Measurements from ENCODE around the gene SNAI3. TPM values are rescaled to one million over a fixed set of nuclear protein-coding genes. Genes with fewer than 3 reads are reported as not detected.

SNAI3 gene
- total RNA-seq, 1 experiment from 2014 or later, result not detected

GRCh38 chr16:88634994-88635670 is 51.2 kb downstream of the SNAI3 start:
- peak; percentile 34 for DNase-seq (ENCODE audit: low read depth)

- DNase-seq (ENCODE audit: low read depth), result peak; percentile 75
Observed at GRCh38 chr16:88634141-88634993, 51.9 kb downstream of the SNAI3 start.

DNA sequence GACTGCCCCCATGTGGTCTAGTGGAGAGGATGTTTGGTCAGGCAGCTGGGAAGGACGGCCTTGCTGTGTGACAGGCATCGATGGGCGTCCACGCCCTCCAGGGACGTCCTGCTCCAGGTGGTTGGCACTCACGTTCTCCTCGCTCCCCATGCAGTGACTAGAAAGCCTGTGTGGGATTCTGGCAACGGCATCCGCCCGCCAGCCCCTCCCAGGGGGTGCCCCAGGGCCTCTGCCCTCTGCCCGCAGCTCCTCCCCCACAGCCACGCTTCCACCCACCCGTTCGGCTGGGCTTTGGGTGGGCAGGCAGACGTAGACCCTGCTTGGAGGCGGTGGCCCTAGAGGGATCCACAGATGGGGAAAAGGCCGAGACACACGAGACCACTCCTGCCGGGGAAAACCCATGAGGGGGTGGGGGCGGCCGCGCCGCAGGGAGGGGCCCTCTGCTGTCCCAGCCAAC is 52.6 kb downstream of the SNAI3 start:
- DNase-seq (ENCODE audit: low read depth), result peak; percentile 42

DNA sequence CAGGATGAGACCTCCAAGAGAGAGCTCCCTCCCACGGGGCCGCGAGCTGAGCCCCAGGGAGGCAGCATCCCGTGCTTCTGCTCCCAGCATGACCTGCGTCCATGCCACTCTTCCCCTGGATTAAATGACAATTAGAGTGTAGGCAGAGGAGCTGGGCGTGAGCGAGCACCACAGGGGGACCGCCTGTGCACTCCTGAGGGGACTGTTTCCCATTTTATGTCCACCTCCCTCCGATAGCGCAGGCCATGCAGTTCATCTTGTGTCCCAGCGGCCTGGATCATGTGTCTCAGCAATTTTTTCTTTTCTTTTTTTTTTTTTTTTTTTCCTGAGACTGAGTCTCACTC is 53.7 kb downstream of the SNAI3 start:
- no peak for DNase-seq (ENCODE audit: low read depth)

- DNase-seq (ENCODE audit: low read depth), result no peak
Observed at GRCh38 chr16:88631920-88632586, 54.3 kb downstream of the SNAI3 start.

DNA sequence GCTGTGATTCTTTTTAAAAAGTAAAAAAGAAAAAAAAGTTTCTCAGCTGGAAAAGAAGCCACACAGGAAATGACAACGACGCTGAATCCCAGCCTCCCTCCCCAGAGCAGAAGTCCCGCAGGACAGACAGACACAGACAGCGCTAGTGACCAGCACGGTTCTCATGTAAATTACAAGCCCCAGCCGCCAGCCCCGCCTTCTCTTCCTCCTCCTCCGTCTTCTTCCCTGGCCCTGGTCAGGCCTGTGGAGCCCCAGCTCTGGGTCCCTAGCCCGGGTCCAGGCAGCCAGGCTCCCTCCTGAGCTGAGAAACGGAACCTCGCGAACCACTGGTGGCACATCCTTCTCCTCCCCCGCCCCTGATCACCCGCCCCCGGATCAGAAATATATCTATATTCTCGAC is 54.9 kb downstream of the SNAI3 start:
- no peak for DNase-seq (ENCODE audit: low read depth)

DNA sequence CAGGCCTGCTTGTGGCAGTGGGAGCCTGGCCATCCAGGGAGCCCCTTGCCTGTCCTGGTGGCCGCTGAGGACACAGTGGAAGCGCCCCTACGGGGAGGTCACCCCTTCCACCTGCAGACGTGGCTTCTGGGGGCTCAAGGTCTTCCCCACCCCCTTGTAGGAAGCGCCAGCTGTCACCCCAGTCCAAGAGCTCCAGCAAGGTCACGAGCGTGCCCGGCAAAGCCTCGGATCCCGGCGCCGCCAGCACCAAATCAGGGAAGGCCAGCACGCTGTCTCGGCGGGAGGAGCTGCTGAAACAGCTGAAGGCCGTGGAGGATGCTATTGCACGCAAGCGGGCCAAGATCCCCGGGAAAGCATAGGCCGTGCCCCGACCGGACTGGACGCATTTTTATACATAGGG is 55.4 kb downstream of the SNAI3 start:
- no peak for DNase-seq (ENCODE audit: low read depth)

DNA sequence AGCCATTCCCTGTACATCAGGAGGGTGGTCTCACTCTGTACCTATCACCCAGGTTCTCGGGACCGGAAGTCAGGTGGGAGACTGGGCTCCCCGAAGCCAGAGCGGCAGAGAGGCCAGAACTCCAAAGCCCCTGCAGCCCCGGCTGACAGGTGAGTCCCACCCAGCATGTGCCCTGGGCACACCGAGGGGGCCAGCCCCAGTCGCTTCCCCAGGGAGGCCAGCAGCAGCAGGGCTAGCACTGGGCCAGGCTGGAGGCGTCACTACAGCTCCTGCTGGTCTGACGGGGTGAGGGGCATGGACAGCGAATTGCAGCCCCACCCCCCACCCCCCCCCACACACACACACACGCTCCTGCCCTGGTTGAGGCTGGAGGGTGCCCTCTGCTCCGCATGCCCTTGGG is 55.9 kb downstream of the SNAI3 start:
- DNase-seq (ENCODE audit: low read depth), result no peak

DNA sequence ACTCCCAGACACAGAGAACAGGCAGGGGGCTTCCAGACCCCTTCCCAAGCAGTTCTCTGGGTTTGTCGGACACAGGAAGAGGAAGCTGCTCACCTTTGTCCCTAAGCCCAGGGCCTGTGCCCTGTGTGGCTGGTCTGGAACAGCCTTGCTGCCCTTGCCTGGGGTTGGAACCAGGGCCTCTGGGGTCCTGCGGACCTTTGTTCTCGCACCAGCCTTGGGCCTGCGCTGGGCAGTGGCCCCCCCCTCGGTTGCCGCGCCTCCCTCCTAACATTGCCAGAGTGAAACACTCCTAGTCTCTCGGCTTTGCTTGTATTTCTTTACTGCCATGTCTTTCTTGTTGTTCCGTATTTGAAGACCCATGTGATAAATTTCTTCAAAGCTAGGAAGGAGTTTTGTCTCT is 56.5 kb downstream of the SNAI3 start:
- DNase-seq (ENCODE audit: low read depth), result no peak

DNA sequence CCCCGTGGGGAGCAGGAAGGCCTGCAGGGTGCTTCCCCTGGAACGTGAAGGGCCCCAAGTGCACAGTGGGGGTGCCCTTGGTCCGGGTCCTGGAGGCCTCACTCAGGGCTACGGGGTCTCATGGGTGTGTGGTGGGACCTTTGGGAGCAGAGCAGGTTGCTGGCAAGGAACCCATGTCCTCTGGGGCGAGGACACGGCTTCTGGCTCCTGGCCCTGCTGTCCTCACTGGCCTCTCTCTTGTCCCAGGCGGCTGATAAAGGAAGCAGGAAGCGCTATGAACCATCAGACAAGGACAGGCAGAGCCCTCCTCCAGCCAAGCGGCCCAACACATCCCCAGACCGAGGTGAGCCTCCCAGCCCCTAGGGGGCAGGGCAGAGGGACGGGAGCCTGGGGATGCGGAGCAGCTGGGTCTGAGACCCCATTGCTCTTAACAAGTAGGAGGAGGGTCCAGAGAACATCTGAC is 57.8 kb downstream of the SNAI3 start:
- no peak for DNase-seq (ENCODE audit: low read depth)

Other genes starting within 250 kb of the SNAI3 start
- 0.30 and 0.40 TPM in 2 replicates for gene ZFPM1, start 233.2 kb downstream of the SNAI3 start, total RNA-seq (2014; rRNA removed; shearing (Covaris generic))
- gene ZC3H18, start 116.1 kb downstream of the SNAI3 start, total RNA-seq (2014; rRNA removed; shearing (Covaris generic)), result 12.6 and 28.6 TPM in 2 replicates
- not detected in 2 replicates for gene IL17C, start 47.9 kb downstream of the SNAI3 start, total RNA-seq (2014; rRNA removed; shearing (Covaris generic))
- gene CYBA, start 35.5 kb downstream of the SNAI3 start, total RNA-seq (2014; rRNA removed; shearing (Covaris generic)), result 259 and 288 TPM in 2 replicates
- gene MVD, start 23.4 kb downstream of the SNAI3 start, total RNA-seq (2014; rRNA removed; shearing (Covaris generic)), result 27.3 and 27.7 TPM in 2 replicates
- 16.5 and 18.5 TPM in 2 replicates for gene RNF166, start 19.9 kb upstream of the SNAI3 start, total RNA-seq (2014; rRNA removed; shearing (Covaris generic))
- gene CTU2, start 20.0 kb upstream of the SNAI3 start, total RNA-seq (2014; rRNA removed; shearing (Covaris generic)), result 17.4 and 22.0 TPM in 2 replicates
- 62.9 and 70.8 TPM in 2 replicates for gene PIEZO1, start 98.7 kb upstream of the SNAI3 start, total RNA-seq (2014; rRNA removed; shearing (Covaris generic))
- 23.1 and 30.6 TPM in 2 replicates for gene CDT1, start 117.3 kb upstream of the SNAI3 start, total RNA-seq (2014; rRNA removed; shearing (Covaris generic))
- 106 and 112 TPM in 2 replicates for gene APRT, start 125.4 kb upstream of the SNAI3 start, total RNA-seq (2014; rRNA removed; shearing (Covaris generic))
- 4.5 and 8.4 TPM in 2 replicates for gene GALNS, start 170.4 kb upstream of the SNAI3 start, total RNA-seq (2014; rRNA removed; shearing (Covaris generic))
- 27.7 and 31.6 TPM in 2 replicates for gene TRAPPC2L, start 170.6 kb upstream of the SNAI3 start, total RNA-seq (2014; rRNA removed; shearing (Covaris generic))
- not detected in 2 replicates for gene PABPN1L, start 180.2 kb upstream of the SNAI3 start, total RNA-seq (2014; rRNA removed; shearing (Covaris generic))

Data from Daoy (cell line).